DOHH2 (cell line): ENCODE results near the gene KIRREL3.

Source experiments
- H3F3A ChIP-seq: fragments of 200-600 bp; sonication (generic), shearing (Covaris generic); 2 replicates; pipeline ENCODE4 v1.6.0; 2016; ENCODE audit warnings: antibody characterized with exemption, mild to moderate bottlenecking; ENCODE audit not compliant: control insufficient read depth, insufficient read depth
- H3K27ac ChIP-seq: fragments of 200-600 bp; sonication (generic); 2 replicates; pipeline ENCODE4 v1.5.1; 2014; ENCODE audit warnings: low read depth, mild to moderate bottlenecking, low read length, moderate library complexity
- H3K27me3 ChIP-seq: fragments of 200-600 bp; sonication (generic); 2 replicates; pipeline ENCODE4 v1.6.1; 2014; ENCODE audit warnings: mild to moderate bottlenecking, low read length, mixed read lengths; ENCODE audit not compliant: control insufficient read depth
- H3K36me3 ChIP-seq: fragments of 200-600 bp; sonication (generic); 2 replicates; pipeline ENCODE4 v1.6.1; 2014; ENCODE audit warnings: mild to moderate bottlenecking, low read length, moderate library complexity, mixed read lengths; ENCODE audit not compliant: control insufficient read depth
- H3K4me1 ChIP-seq: fragments of 200-600 bp; sonication (generic); 2 replicates; pipeline ENCODE4 v1.6.1; 2014; ENCODE audit warnings: mild to moderate bottlenecking, low read length, mixed read lengths; ENCODE audit not compliant: control insufficient read depth
- H3K4me2 ChIP-seq: fragments of 200-600 bp; sonication (generic); 2 replicates; pipeline ENCODE4 v1.6.0; 2014; ENCODE audit warnings: mild to moderate bottlenecking, low read length, moderate library complexity
- H3K4me3 ChIP-seq: fragments of 200-600 bp; sonication (generic); 2 replicates; pipeline ENCODE4 v1.5.1; 2014; ENCODE audit warnings: mild to moderate bottlenecking, low read length, mixed read lengths
- H3K79me2 ChIP-seq: fragments of 200-600 bp; sonication (generic); 2 replicates; pipeline ENCODE4 v1.6.1; 2014; ENCODE audit warnings: mild to moderate bottlenecking, low read length, mixed read lengths; ENCODE audit not compliant: control insufficient read depth
- H3K9me2 ChIP-seq: fragments of 200-600 bp; sonication (generic); replicated peaks from 2 replicates; pipeline ENCODE4 v1.6.1; 2014; ENCODE audit warnings: mild to moderate bottlenecking, low read length, mixed read lengths; ENCODE audit not compliant: control insufficient read depth
- H3K9me3 ChIP-seq: fragments of 200-600 bp; sonication (generic); 2 replicates; pipeline ENCODE4 v1.6.1; 2014; ENCODE audit warnings: antibody characterized with exemption, low read length, mixed read lengths; ENCODE audit not compliant: control insufficient read depth, insufficient read depth
- H4K20me1 ChIP-seq: fragments of 200-600 bp; sonication (generic); 2 replicates; pipeline ENCODE4 v1.6.0; 2014; ENCODE audit warnings: low read depth, mild to moderate bottlenecking, antibody characterized with exemption, low read length, moderate library complexity; ENCODE audit not compliant: control insufficient read depth, insufficient read depth
- EZH2phosphoT487 ChIP-seq: fragments of 200-600 bp; sonication (generic); IDR thresholded peaks from 2 replicates; pipeline ENCODE4 v1.6.1; 2017; ENCODE audit warnings: borderline replicate concordance, mild to moderate bottlenecking, antibody characterized with exemption, low read length, moderate library complexity, mixed read lengths
- TF ChIP-seq, protein P1 (sequence below): fragments of 200-600 bp; sonication (generic); IDR thresholded peaks from one replicate; pipeline ENCODE4 v1.5.1; 2014; ENCODE audit warnings: antibody characterized with exemption, mild to moderate bottlenecking, low read depth, low read length; ENCODE audit not compliant: poor library complexity, severe bottlenecking

The KIRREL3 gene

DNA sequence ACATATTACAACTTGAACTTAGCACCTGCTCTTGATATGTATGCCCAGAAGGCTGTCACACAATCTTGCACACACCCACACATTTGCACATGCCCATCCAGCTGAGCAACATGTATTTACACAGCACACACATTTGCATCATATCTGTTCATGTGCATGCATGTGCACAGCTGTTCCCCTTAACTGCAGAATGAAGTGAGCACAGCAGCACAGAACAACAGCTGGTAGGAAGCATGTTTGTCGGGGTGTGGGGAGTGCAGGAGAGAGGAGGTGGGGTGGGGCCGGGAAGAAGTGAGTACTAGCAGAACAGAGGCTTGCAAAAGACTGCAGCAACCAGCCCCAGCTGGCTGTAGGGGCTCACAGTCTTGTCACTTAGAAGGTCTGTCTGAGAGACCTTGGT lies 296.5 kb downstream of the KIRREL3 start:
- Histone ChIP-seq H3K4me2 (no peak overlapping the region), H3K79me2 (no peaks in the 10 kb centered on the region), H4K20me1 (no peaks in the 10 kb centered on the region), H3K27me3 (no peaks in the 10 kb centered on the region), H3K4me1 (no peaks in the 10 kb centered on the region), H3K9me3 (no peaks in the 10 kb centered on the region), H3K9me2 (no peaks in the 10 kb centered on the region), H3K4me3 (no peak overlapping the region), H3K27ac (no peak overlapping the region), H3F3A (no peaks in the 10 kb centered on the region), H3K36me3 (no peaks in the 10 kb centered on the region)
- TF ChIP-seq, protein P1, sequence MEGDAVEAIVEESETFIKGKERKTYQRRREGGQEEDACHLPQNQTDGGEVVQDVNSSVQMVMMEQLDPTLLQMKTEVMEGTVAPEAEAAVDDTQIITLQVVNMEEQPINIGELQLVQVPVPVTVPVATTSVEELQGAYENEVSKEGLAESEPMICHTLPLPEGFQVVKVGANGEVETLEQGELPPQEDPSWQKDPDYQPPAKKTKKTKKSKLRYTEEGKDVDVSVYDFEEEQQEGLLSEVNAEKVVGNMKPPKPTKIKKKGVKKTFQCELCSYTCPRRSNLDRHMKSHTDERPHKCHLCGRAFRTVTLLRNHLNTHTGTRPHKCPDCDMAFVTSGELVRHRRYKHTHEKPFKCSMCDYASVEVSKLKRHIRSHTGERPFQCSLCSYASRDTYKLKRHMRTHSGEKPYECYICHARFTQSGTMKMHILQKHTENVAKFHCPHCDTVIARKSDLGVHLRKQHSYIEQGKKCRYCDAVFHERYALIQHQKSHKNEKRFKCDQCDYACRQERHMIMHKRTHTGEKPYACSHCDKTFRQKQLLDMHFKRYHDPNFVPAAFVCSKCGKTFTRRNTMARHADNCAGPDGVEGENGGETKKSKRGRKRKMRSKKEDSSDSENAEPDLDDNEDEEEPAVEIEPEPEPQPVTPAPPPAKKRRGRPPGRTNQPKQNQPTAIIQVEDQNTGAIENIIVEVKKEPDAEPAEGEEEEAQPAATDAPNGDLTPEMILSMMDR: no peak
- TF ChIP-seq EZH2phosphoT487: no peak

DNA sequence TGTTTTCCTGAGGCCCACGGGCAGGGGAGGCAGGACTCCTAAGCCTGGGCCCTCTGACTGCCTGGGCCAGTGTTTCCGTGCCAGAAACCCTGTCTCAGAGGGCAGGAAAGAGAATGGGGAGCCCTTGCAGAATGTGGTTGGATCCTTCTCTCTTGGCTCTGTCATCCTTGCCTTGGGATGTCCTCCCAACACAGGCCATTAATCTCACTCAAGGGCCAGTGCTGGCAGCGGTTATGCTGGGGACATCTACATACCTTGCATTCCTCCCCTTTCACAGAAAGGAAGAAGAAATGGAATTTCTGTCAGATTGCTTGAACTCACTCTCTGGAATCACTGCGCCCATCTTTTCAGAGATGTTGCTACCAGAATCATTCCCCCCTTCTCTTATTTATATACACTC lies 296.9 kb downstream of the KIRREL3 start:
- TF ChIP-seq EZH2phosphoT487: no peak
- TF ChIP-seq, protein P1: no peak
- Histone ChIP-seq H3K27ac (no peak overlapping the region), H3K27me3 (no peaks in the 10 kb centered on the region), H3F3A (no peaks in the 10 kb centered on the region), H3K9me2 (no peaks in the 10 kb centered on the region), H3K9me3 (no peaks in the 10 kb centered on the region), H3K36me3 (no peaks in the 10 kb centered on the region), H3K4me3 (no peak overlapping the region), H3K4me2 (no peak overlapping the region), H3K4me1 (no peaks in the 10 kb centered on the region), H3K79me2 (no peaks in the 10 kb centered on the region), H4K20me1 (no peaks in the 10 kb centered on the region)

DNA sequence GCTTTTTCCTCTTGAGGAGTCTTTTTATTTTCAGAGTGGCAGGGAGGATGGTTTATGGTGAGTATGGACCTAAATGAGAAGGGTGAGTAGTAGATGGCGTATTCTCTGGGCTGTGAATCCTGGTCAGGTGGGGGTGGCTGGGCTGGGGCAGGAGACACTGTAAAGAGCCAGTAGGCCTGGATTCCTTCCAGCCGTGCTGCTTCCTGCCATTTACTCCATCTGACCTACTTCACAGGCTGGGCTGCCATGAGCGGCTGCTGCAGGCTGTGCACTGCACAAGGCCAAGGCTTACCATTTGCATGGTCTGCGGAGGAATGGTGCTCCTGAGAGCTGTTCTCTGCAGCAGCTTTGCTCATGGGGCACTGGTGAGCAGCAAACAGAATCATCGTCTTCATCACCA lies 297.6 kb downstream of the KIRREL3 start:
- Histone ChIP-seq H3F3A (no peaks in the 10 kb centered on the region), H3K4me2 (no peak overlapping the region), H3K9me3 (no peaks in the 10 kb centered on the region), H3K4me3 (no peak overlapping the region), H3K27ac (no peak overlapping the region), H3K79me2 (no peaks in the 10 kb centered on the region), H3K9me2 (no peaks in the 10 kb centered on the region), H3K36me3 (no peaks in the 10 kb centered on the region), H3K4me1 (no peaks in the 10 kb centered on the region), H3K27me3 (no peaks in the 10 kb centered on the region), H4K20me1 (no peaks in the 10 kb centered on the region)
- TF ChIP-seq EZH2phosphoT487: no peak
- TF ChIP-seq, protein P1: no peak
